HCT116 (cell line): ENCODE results near the gene KLK12. TPM values are rescaled to one million over a fixed set of nuclear protein-coding genes. Genes with fewer than 3 reads are reported as not detected.

Experiments used
- ATAC-seq: fragments of 200-7000 bp; cut with Tn5 transposase; 2 replicates; pipeline ENCODE4 v1.9.1; 2020; ENCODE audit warnings: mild to moderate bottlenecking, moderate library complexity
- BruUV-seq: library from RNA; stranded (reverse); fragments of 400-500 nt; replicated peaks from 2 replicates; lab custom pipeline; 2021; lab: Mats Ljungman, UMichigan
- CTCF ChIA-PET: fragments of 300-600 bp; sonication (Branson Sonifier 250); formaldehyde crosslinking; loops from one replicate; lab custom pipeline; 2021; ENCODE audit warnings: antibody characterized with exemption; lab: Charles Lee
- POLR2A ChIA-PET: fragments of 300-600, 350-600 bp; sonication (Branson Sonifier 250); formaldehyde crosslinking; loops from one replicate; lab custom pipeline; 2021; ENCODE audit warnings: antibody characterized with exemption; lab: Charles Lee
- RAD21 ChIA-PET, 2 experiments: fragments of 300-600 bp; sonication (Branson Sonifier 250); formaldehyde crosslinking; loops; one replicate each; lab custom pipeline; 2023; ENCODE audit warnings: low total read pairs in 2 of 2; ENCODE audit not compliant: uncharacterized antibody in 2 of 2, unreplicated experiment in 2 of 2, low non-redundant PET in 1 of 2; lab: Charles Lee
- DNase-seq: peaks from one replicate; pipeline ENCODE4 v3.0.0-alpha.2; 2010; ENCODE audit warnings: low read depth, low spot score
- H2AFZ ChIP-seq: fragments of 200-600 bp; shearing (Covaris generic), sonication (generic); 2 replicates; pipeline ENCODE4 v1.6.1; 2017; ENCODE audit warnings: low read depth, mixed run types, mixed read lengths, antibody characterized with exemption, low read length; ENCODE audit not compliant: poor library complexity, severe bottlenecking
- H3K27ac ChIP-seq: 2 replicates; pipeline ENCODE4 v1.5.1; 2012; ENCODE audit warnings: low read depth, low read length
- H3K27me3 ChIP-seq: fragments of 200-600 bp; sonication (generic); 2 replicates; pipeline ENCODE4 v1.6.1; 2016; ENCODE audit warnings: mixed run types, low read length, mixed read lengths; ENCODE audit not compliant: insufficient read depth
- H3K36me3 ChIP-seq, 2 experiments: fragments of 200-500 bp in 1 of 2; fragments of 200-600 bp in 1 of 2; sonication (Bioruptor generic) in 1 of 2; sonication (generic) in 1 of 2; 2 replicates each; pipeline versions ENCODE4 v1.5.1 to v1.6.1; 2014 to 2016; ENCODE audit warnings: low read length in 2 of 2, inconsistent platforms in 1 of 2, mixed read lengths in 1 of 2, mixed run types in 1 of 2; ENCODE audit not compliant: insufficient read depth in 2 of 2, control insufficient read depth in 1 of 2
- H3K4me1 ChIP-seq, 2 experiments: fragments of 200-600 bp in 1 of 2; sonication (generic) in 1 of 2; 2 replicates each; pipeline versions ENCODE4 v1.5.1 to v1.6.1; 2012 to 2017; ENCODE audit warnings: low read length in 2 of 2, inconsistent platforms in 1 of 2, mild to moderate bottlenecking in 1 of 2, mixed read lengths in 1 of 2, mixed run types in 1 of 2, moderate library complexity in 1 of 2; ENCODE audit not compliant: insufficient read depth in 2 of 2, control insufficient read depth in 1 of 2
- H3K4me2 ChIP-seq: fragments of 200-600 bp; sonication (generic); 2 replicates; pipeline ENCODE4 v1.6.1; 2017; ENCODE audit warnings: mixed run types, low read length, mixed read lengths
- H3K4me3 ChIP-seq, 2 experiments: fragments of 200-600 bp in 1 of 2; sonication (generic) in 1 of 2; replicated peaks in 1 of 2; 2 replicates each; pipeline ENCODE4 v1.5.1; 2011 to 2016; ENCODE audit warnings: low read length in 2 of 2, control low read depth in 1 of 2, low read depth in 1 of 2, mild to moderate bottlenecking in 1 of 2, mixed read lengths in 1 of 2, mixed run types in 1 of 2
- H3K79me2 ChIP-seq: fragments of 200-600 bp; sonication (generic); 2 replicates; pipeline ENCODE4 v1.6.1; 2017; ENCODE audit warnings: mild to moderate bottlenecking, mixed run types, low read length, moderate library complexity, mixed read lengths; ENCODE audit not compliant: insufficient read depth
- H3K9ac ChIP-seq: fragments of 200-600 bp; sonication (generic); 2 replicates; pipeline ENCODE4 v1.6.1; 2016; ENCODE audit warnings: low read length, mixed read lengths
- H3K9me2 ChIP-seq: fragments of 200-600 bp; sonication (generic), shearing (Covaris generic); 2 replicates; pipeline ENCODE4 v1.6.1; 2017; ENCODE audit warnings: mixed run types, mild to moderate bottlenecking, moderate library complexity; ENCODE audit not compliant: insufficient read depth
- H3K9me3 ChIP-seq, 2 experiments: fragments of 200-500 bp in 1 of 2; fragments of 200-600 bp in 1 of 2; sonication (Bioruptor generic) in 1 of 2; sonication (generic) in 1 of 2; 2 replicates each; pipeline ENCODE4 v1.6.1; 2014 to 2017; ENCODE audit warnings: low read length in 2 of 2, mixed read lengths in 2 of 2, inconsistent platforms in 1 of 2, low read depth in 1 of 2, mild to moderate bottlenecking in 1 of 2, mixed run types in 1 of 2, moderate library complexity in 1 of 2; ENCODE audit not compliant: control insufficient read depth in 1 of 2, insufficient read depth in 1 of 2
- H4K20me1 ChIP-seq: fragments of 200-600 bp; sonication (generic), shearing (Covaris generic); 2 replicates; pipeline ENCODE4 v1.6.1; 2017; ENCODE audit warnings: mixed run types, mild to moderate bottlenecking, moderate library complexity; ENCODE audit not compliant: insufficient read depth
- ATF3 ChIP-seq: IDR thresholded peaks from 2 replicates; pipeline ENCODE4 v1.6.1; 2012
- CBX3 ChIP-seq: IDR thresholded peaks from 2 replicates; pipeline ENCODE4 v1.6.1; 2012; ENCODE audit warnings: low read depth
- EGR1 ChIP-seq: IDR thresholded peaks from 2 replicates; pipeline ENCODE4 v1.6.1; 2012; ENCODE audit warnings: low read depth
- FOSL1 ChIP-seq: IDR thresholded peaks from 2 replicates; pipeline ENCODE4 v1.6.1; 2012; ENCODE audit warnings: low read depth
- MAX ChIP-seq: IDR thresholded peaks from 2 replicates; pipeline ENCODE4 v1.6.1; 2012
- POLR2AphosphoS5 ChIP-seq: IDR thresholded peaks from 2 replicates; pipeline ENCODE4 v1.6.1; 2011; ENCODE audit warnings: mild to moderate bottlenecking, low read depth, low read length, moderate library complexity
- RAD21 ChIP-seq: IDR thresholded peaks from 2 replicates; pipeline ENCODE4 v1.6.1; 2012; ENCODE audit warnings: low read depth, mild to moderate bottlenecking
- REST ChIP-seq: IDR thresholded peaks from 2 replicates; pipeline ENCODE4 v1.6.1; 2012; ENCODE audit warnings: low read depth
- SIN3A ChIP-seq: IDR thresholded peaks from 2 replicates; pipeline ENCODE4 v1.6.1; 2012; ENCODE audit warnings: low read depth
- SP1 ChIP-seq: IDR thresholded peaks from 2 replicates; pipeline ENCODE4 v1.6.1; 2012; ENCODE audit warnings: low read depth
- TCF7L2 ChIP-seq: IDR thresholded peaks from 2 replicates; pipeline ENCODE4 v1.7.0; 2011; ENCODE audit warnings: borderline replicate concordance, inconsistent platforms; ENCODE audit not compliant: insufficient read depth, insufficient read length; ENCODE audit errors: extremely low read depth
- ZBTB33 ChIP-seq: IDR thresholded peaks from 2 replicates; pipeline ENCODE4 v1.6.1; 2011; ENCODE audit warnings: mild to moderate bottlenecking, low read length, moderate library complexity; ENCODE audit not compliant: insufficient replicate concordance; ENCODE audit errors: extremely low read depth
- intact Hi-C: fragments of 100-400 bp; cut with micrococcal nuclease; formaldehyde crosslinking; loops from 2 replicates; pipeline ENCODE4 v1.10.0; 2022
- total RNA-seq: library from RNA; stranded (reverse); gene quantifications from one replicate; pipeline ENCODE4 v1.2.1, GENCODE V29; 2021; ENCODE audit not compliant: unreplicated experiment

KLK12 gene
- total RNA-seq, 1 experiment from 2014 or later = not detected

GRCh38 chr19:51002542-51003311 lies 32.1 kb downstream of the KLK12 start:
- ChIA-PET POLR2A (interaction anchor here (0.7 to 2.6 kb wide), 7 partner anchors 9 to 63 kb away, joined by 3 to 49 read pairs (median 4); partner anchors contain the start of genes KLK10, KLK6 and KLK7), RAD21 (interaction anchor here in 1 of 2 experiments (1.1 to 2.1 kb wide), 2 partner anchors 14 to 67 kb away, joined by 4 to 14 read pairs; no protein-coding TSS in a partner anchor), CTCF (interaction anchor here (0.7 to 3.4 kb wide), 9 partner anchors 15 to 333 kb away, joined by 3 to 71 read pairs (median 4); partner anchors contain the start of gene KLK10)
- intact Hi-C loops = loop anchor here (5.0 kb wide), 1 partner anchor 35 kb away; the partner anchor contains the start of gene KLK6
- no peaks in the 10 kb centered on the region for H3K9me2 ChIP-seq
- peak overlapping the region; percentile 77 for H3K27ac ChIP-seq
- no peaks in the 10 kb centered on the region for H3K9me3 ChIP-seq
- ATAC-seq (peak; percentile 86), DNase-seq (peak; percentile 99)
- H3K9ac ChIP-seq = peak overlapping the region; percentile 91
- H4K20me1 ChIP-seq = no peaks in the 10 kb centered on the region
- no peak overlapping the region for H2AFZ ChIP-seq
- peaks cover 11% of the 10 kb centered on the region; the same call in 1 of the 2 replicates for H3K79me2 ChIP-seq
- peaks cover 0 to 6% of the 10 kb centered on the region in 2 experiments; a peak in 1 of 4 replicates for H3K36me3 ChIP-seq
- no TSS peak for BruUV-seq
- H3K4me2 ChIP-seq = peak overlapping the region; percentile 100
- H3K27me3 ChIP-seq = no peaks in the 10 kb centered on the region
- H3K4me3 ChIP-seq = peak overlapping the region; percentile 78 to 88
- no peak for TF ChIP-seq RAD21
- TF ChIP-seq SIN3A = no peak
- TF ChIP-seq POLR2AphosphoS5 = peak; percentile 81
- peak; percentile 72 for TF ChIP-seq EGR1
- peak; percentile 65; the same call in 1 of the 2 replicates for TF ChIP-seq MAX
- TF ChIP-seq CBX3 = no peak
- TF ChIP-seq REST = no peak
- TF ChIP-seq SP1 = peak; percentile 61
- no peak for TF ChIP-seq FOSL1
- TF ChIP-seq ATF3 = no peak
- peak; percentile 54 for TF ChIP-seq ZBTB33
- no peak for TF ChIP-seq TCF7L2
- peaks cover 16 to 36% of the 10 kb centered on the region in 2 experiments for H3K4me1 ChIP-seq
